Measurements from ENCODE around the gene KRTAP10-6.
"Not testable (repeated sequence)": the region's sequence is repeated elsewhere in the genome, so short reads cannot be mapped to it uniquely, and the experiment has no call there.

KRTAP10-6 gene

GRCh38 chr21:44617071-44617501 is 24.8 kb upstream of the KRTAP10-6 start:
- DNase-seq, result no peak

DNA sequence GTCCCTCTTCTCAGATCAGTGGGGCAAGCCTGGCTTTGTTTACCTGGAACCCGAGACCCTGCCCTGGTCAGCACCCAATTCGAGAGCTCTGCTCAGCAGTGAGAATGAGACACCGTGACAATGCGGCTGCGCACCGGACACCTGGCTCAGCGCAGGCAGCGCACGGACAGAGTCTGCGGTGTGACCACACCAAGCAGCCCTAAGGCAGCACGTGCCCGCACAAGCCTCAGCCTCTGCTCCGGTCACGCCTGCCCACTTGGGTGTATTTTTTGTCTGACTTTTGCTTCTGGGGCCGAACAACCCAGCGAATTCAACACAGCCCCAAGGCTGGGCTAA is 24.3 kb upstream of the KRTAP10-6 start:
- no peak for DNase-seq

DNA sequence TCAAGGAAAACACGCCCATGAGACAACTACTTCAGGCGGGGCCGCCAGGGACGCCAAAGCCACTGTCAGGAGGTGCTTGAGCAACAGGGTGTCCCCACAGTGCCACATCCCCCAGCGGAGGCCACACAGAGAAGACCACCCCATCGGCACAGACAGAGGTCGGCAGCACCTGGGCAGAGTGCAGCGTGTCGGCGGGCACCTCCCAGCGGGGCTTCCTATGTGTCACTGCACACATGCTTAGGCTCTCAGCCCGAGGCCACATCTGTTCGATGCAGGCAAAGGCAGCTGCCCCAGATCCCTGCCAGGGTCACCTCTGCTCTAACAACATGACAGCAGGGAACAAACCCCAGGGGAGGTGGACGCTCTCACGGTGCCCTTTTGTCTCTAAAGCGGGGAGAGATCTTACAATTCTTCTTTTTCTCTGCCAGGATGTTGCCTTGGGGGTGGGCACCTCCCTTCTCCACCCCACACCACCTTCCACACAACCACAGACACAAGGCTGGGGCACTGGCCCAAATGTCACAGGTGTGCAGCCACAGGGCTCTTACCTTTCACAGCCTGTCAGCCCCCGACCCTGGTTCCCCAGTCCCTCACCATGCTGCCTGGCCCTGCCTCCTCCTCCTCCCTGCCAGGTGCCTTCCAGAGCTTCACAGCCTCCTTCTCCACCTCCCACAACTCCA is 23.7 kb upstream of the KRTAP10-6 start:
- DNase-seq, result no peak

DNA sequence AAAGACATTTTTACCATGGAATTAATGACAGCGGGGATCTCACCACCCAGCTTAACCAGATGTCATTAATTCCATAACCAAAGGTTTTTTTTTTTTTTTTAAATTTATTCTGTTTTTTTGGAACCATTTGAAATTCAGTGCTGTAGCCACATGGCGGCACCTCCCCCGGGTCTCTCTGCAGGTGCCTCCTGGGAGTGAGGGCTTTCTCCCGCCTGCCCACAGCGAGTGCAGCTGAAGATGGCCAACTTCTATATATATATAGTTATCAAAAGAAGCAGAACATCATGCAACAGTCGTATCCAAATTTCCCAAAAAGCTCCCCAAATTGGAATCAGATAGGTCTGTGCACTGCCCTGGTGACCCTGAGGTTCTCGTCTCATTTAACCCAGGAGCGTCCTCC is 23.2 kb upstream of the KRTAP10-6 start:
- DNase-seq, result no peak

DNA sequence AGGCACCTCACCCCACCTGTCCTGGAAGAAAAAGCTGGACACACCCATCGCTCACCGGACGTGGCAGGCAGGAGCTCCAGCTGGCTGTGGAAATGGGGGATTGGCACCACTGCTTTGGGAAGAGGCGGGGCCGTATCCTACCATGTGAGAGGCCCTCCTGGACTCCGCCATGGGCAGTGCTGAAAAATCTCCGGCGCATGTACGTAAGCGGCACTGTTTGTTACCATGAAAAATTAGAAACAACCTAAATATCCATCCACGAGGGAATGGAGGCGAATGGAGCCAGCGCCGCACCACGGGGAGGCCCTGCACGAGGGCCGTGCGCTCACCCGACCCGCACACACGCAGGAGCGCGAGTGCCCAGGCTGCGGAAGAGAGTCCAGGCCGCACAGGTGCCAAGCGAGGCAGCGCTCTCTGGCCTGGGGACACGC is 22.7 kb upstream of the KRTAP10-6 start:
- no peak for DNase-seq

DNA sequence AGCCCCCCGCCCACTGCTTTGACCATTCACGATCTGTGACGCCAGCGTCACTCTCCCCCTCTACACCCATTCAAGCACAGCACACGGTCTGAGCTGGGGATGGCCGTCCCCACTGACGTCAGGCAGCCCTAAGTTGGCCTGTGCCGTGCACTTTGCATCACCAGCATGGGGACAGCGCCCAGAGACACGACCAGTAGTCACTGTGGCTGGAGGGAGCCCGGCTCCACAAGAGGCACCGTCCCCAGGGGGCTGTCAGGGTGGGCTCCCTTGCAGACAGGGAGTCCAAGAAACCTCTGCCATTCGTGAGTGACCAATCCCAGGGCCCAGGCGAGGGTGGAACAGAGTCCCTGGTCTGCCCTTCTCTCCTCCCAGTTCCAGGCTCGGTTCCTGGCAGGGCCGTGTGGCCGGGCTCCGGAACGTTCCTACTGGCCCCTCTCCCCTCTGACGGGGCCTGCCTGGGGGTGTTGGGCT is 21.9 kb upstream of the KRTAP10-6 start:
- no peak for DNase-seq

DNA sequence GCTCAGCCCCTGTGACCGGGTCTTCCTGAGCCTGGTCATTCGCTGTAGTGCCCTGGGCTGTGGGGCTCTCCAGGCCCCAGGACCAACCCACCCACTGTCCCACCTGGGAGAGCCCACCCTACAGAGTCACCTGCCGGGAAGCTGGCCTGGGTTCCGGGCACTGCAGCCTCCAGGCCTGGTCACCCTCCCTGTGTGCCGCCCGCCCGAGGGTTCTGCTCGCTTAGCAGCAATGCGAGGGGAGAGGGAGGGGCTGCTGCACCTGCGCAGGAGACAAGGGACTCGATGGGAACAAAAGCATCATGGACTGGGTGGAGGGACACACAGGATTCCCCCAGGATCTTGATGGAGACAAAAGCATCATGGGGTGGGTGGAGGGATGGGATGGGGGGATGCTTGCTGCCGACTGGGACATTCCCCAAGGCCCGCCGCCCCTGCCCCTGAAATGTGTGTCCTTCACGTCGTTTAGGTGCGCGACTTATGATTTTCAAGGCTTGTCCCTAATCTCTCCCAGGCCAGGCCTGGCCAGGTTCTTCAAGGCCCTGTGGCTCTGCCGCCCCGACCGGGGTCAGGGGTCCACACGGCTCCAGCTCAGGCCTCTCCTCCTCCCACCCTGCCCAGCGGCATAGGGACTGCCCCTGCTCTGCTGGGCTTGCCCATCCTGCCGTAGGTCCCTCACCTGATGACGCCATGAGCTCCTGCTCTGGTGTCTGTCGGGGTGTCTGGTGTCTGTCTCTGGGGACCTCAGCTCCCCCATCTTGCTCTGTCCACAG is 21.3 kb upstream of the KRTAP10-6 start:
- no peak for DNase-seq

DNA sequence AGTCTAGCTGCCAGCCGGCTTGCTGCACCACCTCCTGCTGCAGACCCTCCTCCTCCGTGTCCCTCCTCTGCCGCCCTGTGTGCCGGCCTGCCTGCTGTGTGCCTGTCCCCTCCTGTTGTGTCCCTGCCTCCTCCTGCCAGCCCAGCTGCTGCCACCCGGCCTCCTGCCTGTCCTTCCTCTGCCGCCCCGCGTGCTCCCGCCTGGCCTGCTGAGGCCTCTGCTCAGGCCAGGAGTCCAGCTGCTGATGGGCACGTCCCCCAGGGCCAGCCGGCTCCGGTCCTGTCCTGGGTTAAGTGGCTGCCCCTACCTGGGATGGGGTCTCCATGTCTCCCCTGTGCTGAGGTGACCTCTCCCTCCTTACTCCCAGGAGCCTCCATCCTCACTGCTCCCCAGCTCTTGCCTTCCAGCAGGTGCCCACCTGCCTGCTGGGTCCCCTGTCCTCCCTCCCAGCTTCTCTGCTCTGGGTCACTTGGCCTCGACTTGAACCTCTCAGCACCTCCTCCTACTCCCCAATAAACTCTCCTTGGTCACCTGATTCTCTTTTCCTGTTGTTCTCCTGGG is 20.4 kb upstream of the KRTAP10-6 start:
- DNase-seq, result no peak

DNA sequence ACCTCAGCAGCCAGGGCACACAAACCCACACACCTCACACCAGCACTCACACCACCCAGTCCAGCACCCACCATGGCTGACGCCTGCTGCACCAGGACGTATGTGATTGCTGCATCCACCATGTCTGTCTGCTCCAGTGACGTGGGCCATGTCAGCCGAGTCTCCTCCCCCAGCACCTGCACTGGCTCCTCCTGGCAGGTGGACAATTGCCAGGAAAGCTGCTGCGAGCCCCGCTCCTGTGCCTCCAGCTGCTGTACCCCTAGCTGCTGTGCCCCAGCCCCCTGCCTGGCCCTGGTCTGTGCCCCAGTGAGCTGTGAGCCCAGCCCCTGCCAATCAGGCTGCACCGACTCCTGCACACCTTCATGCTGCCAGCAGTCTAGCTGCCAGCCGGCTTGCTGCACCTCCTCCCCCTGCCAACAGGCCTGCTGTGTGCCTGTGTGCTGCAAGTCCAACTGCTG is 19.8 kb upstream of the KRTAP10-6 start, which contains the start of gene KRTAP10-8:
KRTAP10-8 (plus strand) TSS at position 51 of the 458 bp plus-strand sequence; CDS start at position 73, 22 bp downstream.
- no peak for DNase-seq

DNA sequence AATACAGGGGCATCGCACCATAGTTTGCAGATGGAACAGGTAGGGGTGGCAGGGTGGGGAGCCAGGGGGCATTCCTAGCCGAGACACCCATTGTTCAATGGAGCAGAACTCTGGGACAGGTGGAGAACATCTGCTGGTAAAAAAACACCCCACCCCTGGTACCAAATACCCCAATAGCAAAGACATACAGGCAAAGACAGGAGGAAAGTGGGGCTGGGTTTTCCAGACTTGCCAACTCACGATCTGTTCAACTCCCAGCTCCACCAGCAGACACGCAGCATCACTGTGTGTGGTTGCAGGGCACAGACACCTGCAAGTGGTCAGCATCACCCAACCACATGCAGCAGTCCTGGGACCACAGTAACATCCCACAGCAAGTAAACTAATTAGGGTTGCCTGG is 19.2 kb upstream of the KRTAP10-6 start:
- DNase-seq, result no peak

DNA sequence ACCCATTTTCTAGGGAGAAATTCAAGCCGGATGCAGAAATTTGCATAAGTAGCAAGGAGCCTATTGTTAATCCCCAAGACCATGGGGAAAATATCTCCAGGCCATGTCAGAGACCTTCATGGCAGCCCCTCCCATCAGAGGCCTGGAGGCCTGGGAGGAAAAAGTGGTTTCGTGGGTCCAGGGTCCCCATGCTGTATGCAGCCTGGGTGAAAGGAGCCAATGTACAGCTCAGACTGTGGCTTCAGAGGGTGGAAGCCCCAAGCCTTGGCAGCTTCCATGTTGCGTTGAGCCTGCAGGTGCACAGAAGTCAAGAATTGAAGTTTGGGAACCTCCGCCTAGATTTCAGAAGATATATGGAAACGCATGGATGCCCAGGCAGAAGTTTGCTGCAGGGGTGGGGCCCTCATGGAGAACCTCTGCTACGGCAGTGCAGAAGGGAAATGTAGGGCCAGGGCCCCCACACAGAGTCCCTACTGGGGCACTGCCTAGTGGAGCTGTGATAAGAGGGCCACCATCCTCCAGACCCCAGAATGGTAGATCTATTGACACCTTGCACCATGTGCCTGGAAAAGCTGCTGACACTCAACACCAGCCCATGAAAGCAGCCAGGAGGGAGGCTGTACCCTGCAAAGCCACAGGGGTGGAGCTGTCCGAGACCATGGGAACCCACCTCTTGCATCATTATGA is 18.0 kb upstream of the KRTAP10-6 start:
- DNase-seq, result not testable (repeated sequence)

DNA sequence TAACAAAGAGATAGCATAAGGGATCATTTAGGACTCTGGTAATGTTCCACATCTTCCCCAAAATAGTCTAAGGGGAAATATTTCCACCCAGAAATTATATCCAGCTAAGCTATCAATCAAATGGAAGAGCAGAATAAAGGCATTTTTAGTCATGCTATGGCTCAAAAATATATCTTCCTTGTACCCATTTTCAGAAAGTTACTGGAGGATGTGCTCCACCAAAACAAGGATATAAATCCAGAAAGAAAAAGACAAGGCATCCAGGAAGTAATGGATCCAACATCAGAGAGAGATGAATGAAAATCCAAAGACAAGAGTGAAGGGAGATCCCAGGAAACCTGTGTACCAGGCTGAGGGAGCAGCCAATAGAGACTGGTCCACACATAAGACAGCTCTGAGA is 16.9 kb upstream of the KRTAP10-6 start:
- no peak for DNase-seq

- DNase-seq, result no peak
Measured at GRCh38 chr21:44606495-44606894, 14.2 kb upstream of the KRTAP10-6 start.

DNA sequence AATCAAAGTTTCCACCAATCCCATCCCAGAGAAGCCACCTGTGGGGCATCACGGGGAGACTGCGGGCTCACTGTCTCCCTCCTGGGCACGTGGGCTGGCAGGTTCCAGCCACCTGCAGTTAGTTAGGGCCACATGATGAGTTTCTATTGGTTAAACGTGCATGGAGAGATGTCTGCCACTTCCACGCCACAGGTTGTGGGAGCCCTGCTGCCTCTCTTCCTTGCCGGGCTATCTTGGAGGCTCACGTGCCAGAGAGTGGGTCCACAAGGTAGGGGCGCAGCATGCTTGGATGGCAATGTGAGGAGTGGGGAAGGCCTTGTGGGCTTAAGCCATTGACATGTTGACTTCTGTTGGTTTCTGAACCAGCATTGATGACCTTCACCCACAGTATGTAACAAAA is 11.6 kb upstream of the KRTAP10-6 start:
- DNase-seq, result no peak

- DNase-seq, result no peak
Measured at GRCh38 chr21:44603109-44603875, 11.0 kb upstream of the KRTAP10-6 start.

DNA sequence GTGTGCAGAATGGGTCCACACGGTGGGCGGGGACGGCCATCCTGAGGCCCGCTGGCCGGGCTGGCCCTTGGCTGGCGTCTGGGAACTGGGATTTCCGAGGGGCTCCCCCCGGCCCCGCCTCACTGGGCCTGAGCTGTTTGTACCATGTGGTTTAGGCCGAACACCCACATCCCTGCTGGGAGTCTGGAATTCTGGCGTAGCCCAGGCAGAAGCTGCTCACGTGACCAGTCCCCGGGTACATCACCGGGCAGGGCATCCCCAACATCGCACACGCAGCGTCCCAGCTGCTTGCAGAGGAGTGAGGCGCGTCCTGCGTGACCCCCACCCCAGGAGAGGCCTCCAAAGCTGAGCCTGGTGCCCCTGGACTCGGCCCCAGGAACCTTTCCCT is 10.2 kb upstream of the KRTAP10-6 start:
- no peak for DNase-seq

GRCh38 chr21:44601596-44602462 is 9.5 kb upstream of the KRTAP10-6 start:
- DNase-seq, result no peak

- not testable (repeated sequence) for DNase-seq
Measured at GRCh38 chr21:44601091-44601490, 8.8 kb upstream of the KRTAP10-6 start.

- DNase-seq, result not testable (repeated sequence)
Measured at GRCh38 chr21:44600118-44600978, 8.0 kb upstream of the KRTAP10-6 start, which contains the start of gene KRTAP10-7. Gene KRTAP10-7 (plus strand): TSS chr21:44600597. CDS start chr21:44600622, 25 bp downstream.

Data from activated CD8-positive, alpha-beta memory T cell treated with anti-CD3 and anti-CD28 coated beads, Interleukin-2, amount 50 U/mL, for 48 hours (primary cell).